M059J (cell line): ENCODE results near the gene TACC2. TPM values are rescaled to one million over a fixed set of nuclear protein-coding genes. Genes with fewer than 3 reads are reported as not detected.

Experiments
- DNase-seq: peaks from one replicate; pipeline ENCODE4 v3.0.0-alpha.2; 2012; ENCODE audit warnings: low read depth
- total RNA-seq: library from RNA; depleted of rRNA; stranded (reverse); fragments of >200 nt; shearing (Covaris generic); gene quantifications from 2 replicates; pipeline ENCODE4 v1.2.3, GENCODE V29; 2014

TACC2 gene
- total RNA-seq, 1 experiment from 2014 or later = 7.8 TPM

DNA sequence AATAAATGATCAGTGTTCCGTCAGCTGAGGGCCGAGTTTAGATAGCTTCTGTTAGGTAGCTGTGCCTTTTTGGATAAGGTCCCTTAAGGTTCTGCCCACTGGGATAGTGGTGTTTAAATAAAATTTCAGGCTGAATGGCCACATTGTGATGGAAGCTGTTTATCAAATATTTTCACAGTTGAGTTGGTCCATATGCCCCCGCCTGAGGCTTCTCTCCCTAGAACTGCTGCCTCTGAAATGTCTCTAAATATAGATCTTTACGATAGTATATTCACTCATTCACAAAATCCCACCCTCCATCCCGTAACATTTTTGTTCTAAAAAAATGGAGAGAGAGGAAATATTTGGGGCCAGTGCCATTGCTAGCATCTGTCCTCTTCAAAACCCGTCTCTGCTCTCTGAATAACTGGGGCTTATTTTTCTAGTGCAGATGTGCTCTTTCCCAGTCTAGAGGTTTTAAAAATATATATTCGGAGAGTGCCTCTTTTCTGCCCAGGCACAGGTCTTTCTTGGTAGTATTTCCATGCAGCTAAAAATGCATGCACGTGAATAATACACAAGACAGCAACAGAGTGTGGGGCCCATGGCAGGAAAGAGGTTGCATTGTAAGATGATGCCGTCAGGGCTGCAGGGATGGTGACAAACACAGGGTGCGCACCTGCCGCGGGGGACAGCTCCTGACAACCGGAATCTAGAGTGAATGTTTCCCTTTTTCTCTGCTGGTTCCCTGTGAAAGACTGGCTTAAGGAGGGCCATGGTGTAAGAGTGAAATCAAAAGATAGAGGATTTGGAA, 176.7 kb downstream of the TACC2 start:
- DNase-seq = no peak

GRCh38 chr10:122168101-122168500, 179.1 kb downstream of the TACC2 start:
- DNase-seq = no peak

GRCh38 chr10:122168598-122169394, 179.8 kb downstream of the TACC2 start:
- DNase-seq = no peak

GRCh38 chr10:122170802-122171201, 181.8 kb downstream of the TACC2 start:
- no peak for DNase-seq

- DNase-seq = no peak
These were observed 182.5 kb downstream of the TACC2 start for GRCh38 chr10:122171302-122172075.

DNA sequence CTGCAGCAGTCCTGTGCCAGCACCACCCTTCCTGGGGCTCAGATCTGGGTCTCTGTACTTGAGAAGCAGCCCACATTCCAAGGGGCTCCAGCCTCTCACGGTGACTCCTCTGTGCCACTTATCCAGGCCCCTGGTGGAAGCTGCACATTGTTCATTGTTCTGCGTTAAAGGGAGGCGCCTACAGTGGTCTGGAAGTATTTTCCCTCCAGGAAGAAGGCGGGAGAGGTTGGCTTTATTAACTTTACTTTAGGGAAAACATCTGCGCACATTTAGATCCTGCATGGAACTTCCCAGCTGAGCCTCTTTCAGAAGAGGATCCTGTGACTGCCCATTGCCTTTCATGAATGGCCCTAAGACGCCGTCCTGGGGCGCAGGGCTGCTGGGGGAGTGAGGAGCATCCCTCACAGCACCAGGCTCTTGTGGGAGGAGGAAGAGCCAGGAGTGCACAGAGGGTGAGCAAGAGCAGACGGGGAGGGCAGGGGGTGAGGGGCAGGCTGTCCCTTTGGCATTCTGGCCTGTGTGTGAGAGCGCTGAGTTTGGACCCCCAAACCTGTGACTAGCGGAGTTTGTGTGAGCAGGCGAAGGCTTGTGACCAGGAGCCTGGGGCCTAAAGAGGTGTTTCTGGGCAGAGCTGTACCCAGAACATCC, 183.5 kb downstream of the TACC2 start:
- no peak for DNase-seq

DNA sequence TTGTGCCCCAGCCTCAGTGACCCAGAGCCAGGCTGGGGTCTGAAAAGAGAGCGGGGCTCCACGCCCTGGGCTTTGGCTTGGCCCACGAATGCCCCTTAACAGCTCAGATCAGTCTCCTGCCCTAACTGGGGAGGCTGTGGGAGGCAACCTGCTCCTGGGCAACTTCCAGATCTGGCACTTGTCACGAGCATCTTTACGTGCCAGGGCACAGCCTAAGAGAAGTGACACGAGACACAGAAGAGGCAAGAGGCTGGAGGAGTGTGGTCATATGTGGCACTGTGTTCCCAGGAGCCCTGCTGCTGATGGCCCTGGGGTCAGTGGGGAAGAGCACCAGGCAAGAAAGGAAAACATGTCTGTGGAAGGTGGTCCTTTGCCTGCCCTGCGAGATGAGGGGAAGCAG, 184.4 kb downstream of the TACC2 start:
- no peak for DNase-seq

DNA sequence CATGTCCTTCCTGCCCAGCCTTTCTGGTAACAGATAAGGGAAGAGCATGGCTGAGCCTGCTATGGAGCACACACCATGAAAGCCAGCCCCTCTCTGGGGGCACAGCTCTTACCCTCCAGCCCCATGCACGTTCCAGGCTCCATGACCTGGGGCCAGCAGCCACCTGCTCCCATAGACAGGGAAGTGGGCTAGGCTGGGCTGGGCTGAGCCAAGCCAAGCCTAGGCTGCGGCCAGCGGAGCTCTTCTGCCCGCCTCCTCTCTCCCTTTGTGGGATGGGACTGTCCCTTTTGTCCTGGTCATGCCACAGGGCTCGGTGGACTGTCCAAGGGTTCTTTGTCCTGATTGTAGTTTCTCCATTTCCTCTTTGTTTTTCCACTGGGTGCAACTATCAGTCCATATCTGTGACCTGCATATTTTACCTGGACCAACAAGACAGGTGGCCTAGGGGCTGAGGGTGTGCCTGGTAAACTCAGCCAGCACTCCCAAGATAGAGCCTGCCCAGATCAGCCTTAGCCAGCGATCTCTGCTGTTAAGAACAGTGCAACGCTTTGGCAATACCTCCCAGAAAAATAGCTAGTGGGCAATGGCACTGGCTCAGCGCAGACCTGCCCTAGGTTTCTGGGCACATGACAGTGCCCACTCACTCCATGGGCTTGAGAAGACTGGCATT, 184.9 kb downstream of the TACC2 start:
- no peak for DNase-seq

- no peak for DNase-seq
These were observed 187.6 kb downstream of the TACC2 start for GRCh38 chr10:122176232-122177213.

DNA sequence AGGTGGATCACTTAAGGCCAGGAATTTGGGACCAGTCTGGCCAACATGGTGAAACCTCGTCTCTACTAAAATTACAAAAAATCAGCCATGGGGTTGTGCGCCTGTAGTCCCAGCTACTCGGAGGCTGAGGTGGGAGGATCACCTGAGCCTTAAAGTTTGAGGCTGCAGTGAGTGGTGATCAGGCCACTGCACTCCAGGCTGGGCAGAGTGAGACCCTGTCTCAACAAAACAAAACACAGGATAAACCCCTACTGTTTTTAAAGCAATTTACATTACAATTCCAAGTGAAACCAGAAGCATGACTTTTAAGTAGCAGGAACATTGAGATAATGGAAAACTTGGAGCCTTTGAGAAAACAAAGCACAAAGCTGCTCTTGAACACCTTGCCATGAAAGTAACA, 189.7 kb downstream of the TACC2 start:
- no peak for DNase-seq

DNA sequence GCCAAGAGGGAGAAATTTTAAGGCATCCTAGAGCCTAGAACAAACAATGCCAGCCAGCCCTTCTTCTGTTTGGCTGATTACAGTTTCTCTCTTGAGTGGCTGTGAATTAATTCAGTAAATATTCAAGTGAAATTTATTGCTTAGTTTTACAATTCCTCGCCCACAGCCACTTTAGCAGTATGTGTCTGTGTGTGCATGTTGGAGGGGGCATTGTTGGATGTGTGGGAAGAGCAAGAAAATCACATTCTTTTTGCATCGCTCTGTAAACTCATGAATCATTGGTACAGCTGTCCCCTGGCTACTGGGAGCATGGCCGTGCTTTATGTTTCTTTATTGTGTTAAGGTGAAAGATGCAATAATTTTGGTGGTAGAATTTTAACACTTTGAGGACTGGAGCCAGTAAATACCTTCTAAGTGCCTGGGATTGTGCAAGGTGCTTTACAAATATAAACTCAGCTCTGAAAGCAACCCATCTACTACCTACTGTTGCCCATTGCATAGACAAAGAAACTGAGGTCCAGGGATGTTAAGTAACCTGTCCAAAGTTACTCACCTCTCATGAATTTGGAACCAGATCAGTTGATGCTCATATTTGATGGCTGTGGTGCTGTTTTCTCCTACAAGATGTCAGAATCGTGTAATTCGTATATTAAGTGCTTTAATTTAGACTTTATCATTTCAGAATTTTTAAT, 192.2 kb downstream of the TACC2 start:
- DNase-seq = peak; percentile 51

DNA sequence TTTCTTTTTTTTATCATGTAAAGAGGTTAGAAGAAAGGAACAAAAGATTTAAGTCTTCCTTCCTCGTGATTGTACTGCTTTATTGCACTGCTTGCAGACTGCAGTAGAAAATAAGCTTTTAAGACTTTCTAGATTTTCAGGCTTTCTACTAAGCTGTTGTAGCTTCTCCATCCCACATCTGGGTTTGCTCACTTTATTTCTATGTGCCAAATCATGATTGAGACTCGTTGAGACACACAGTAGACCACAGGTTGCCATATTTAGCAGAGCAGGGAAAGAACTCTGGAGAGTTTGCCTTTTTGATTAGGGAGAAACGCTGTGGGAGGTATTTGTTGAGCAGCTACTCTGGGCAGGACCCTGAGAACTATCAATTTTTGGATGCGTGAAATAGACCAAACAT, 192.9 kb downstream of the TACC2 start:
- DNase-seq = no peak

DNA sequence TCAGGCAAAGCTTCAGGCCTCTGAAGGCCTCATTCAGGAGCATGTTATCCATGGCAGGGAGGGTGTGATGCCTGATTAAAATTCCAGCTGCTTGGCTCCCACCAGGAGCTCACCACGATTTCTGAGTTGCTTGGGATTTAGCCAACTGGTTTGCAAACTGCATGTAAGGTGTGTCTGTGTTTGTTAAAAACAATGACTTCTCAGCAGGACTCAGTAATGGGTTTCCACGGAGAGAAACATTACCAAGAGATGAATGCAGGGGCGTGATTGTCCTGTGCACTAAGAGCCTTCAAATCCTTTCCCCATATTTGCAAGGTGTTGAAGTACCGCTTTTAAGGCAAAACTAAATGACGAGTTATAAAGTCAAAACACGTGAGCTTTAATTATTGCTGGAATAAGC, 193.3 kb downstream of the TACC2 start:
- peak; percentile 21 for DNase-seq

- no peak for DNase-seq
These were observed 195.3 kb downstream of the TACC2 start for GRCh38 chr10:122184254-122184653.

DNA sequence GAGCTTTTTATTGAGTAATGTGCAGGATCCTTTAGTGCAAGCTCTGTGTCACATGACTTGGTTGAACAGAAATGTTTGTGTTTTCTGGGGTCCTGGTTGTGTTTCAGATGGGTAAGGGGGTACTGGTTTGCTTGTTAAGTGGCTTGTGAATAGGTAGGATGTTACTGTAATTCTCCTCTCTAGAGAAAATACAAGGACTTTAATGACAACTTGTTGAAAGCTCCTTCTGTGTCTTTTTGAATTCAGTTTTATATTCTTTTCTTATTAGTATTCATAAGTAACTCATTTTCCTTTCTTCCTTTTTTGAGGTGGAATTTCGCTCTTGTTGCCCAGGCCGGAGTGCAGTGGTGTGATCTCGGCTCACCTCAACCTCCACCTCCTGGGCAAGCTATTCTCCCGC, 196.7 kb downstream of the TACC2 start:
- DNase-seq = no peak

GRCh38 chr10:122186816-122187810, 198.2 kb downstream of the TACC2 start:
- no peak for DNase-seq

- no peak for DNase-seq
These were observed 199.7 kb downstream of the TACC2 start for GRCh38 chr10:122188706-122189105.

DNA sequence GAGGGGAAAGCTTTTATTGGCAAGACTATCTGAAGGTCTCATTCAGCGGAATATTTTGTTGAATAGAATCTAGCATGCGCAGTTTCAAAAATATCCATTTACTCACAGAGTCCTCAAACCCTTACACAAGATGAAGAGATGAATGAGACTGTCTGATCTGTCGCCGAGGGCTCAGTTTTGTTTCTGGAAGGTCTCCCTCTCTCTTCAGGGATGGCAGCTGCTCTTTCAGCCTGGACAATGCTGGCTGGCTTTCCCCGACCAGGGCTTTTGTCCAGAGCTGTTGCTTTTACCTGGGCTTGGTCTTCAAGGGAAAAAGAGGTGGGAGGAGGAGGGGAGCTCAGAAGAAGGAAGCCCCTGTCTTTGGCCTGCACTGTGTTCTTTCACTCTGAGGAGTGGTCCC, 200.2 kb downstream of the TACC2 start:
- no peak for DNase-seq
